Activated naive CD8-positive, alpha-beta T cell treated with anti-CD3 and anti-CD28 coated beads, Interleukin-2, amount 10 ng/mL, durations not matched to agents 7 days and 5 days (primary cell): ENCODE results near the gene TBL1XR1. TPM values are rescaled to one million over a fixed set of nuclear protein-coding genes. Genes with fewer than 3 reads are reported as not detected.

Experiments
- ATAC-seq: fragments of 150-1000 bp; cut with Tn5 transposase; one replicate; pipeline ENCODE4 v1.10.0; 2021; ENCODE audit warnings: low read depth, moderate library complexity
- POLR2A ChIA-PET: fragments of 350-600 bp; sonication (Branson Sonifier 250); formaldehyde crosslinking; loops from one replicate; lab custom pipeline; 2021; ENCODE audit warnings: antibody characterized with exemption; lab: Charles Lee
- DNase-seq: peaks from one replicate; pipeline ENCODE4 v3.0.0; 2021
- H3K27ac Mint-ChIP-seq: one replicate; pipeline ENCODE4 v1.8.0; 2022; ENCODE audit warnings: mild to moderate bottlenecking, mixed read lengths
- H3K27me3 Mint-ChIP-seq: one replicate; pipeline ENCODE4 v1.8.0; 2022; ENCODE audit warnings: mild to moderate bottlenecking, moderate library complexity, mixed read lengths
- H3K36me3 Mint-ChIP-seq: one replicate; pipeline ENCODE4 v1.8.0; 2021; ENCODE audit warnings: mild to moderate bottlenecking, mixed read lengths
- H3K4me1 Mint-ChIP-seq: one replicate; pipeline ENCODE4 v1.8.0; 2021; ENCODE audit warnings: mixed read lengths
- H3K4me3 Mint-ChIP-seq: one replicate; pipeline ENCODE4 v1.8.0; 2022; ENCODE audit warnings: mild to moderate bottlenecking, moderate library complexity, mixed read lengths
- H3K9me3 Mint-ChIP-seq: one replicate; pipeline ENCODE4 v1.8.0; 2021; ENCODE audit warnings: mixed read lengths
- total RNA-seq, 2 experiments: library from RNA; stranded (reverse); gene quantifications; one replicate each; pipeline ENCODE4 v1.2.3, GENCODE V29; 2021

The TBL1XR1 gene
- total RNA-seq, 2 experiments from 2014 or later = 176 TPM

- Mint-ChIP-seq H3K4me1 (peaks cover 11% of the 10 kb centered on the region), H3K4me3 (no peak overlapping the region), H3K36me3 (peaks cover 1% of the 10 kb centered on the region), H3K9me3 (no peaks in the 10 kb centered on the region), H3K27ac (no peak overlapping the region), H3K27me3 (no peaks in the 10 kb centered on the region)
- POLR2A ChIA-PET = no interaction called here
- ATAC-seq (no peak), DNase-seq (no peak)
Observed at GRCh38 chr3:176969506-176969905, 227.8 kb downstream of the TBL1XR1 start.
